ENCODE data around the gene OTOGL. TPM values are rescaled to one million over a fixed set of nuclear protein-coding genes. Genes with fewer than 3 reads are reported as not detected.
"Not testable (repeated sequence)": the region's sequence is repeated elsewhere in the genome, so short reads cannot be mapped to it uniquely, and the experiment has no call there.

The OTOGL gene
- total RNA-seq, 1 donor from 2014 or later, result 0.12 TPM

- H3K4me1 Mint-ChIP-seq, result no peaks in the 10 kb centered on the region
- H3K4me3 Mint-ChIP-seq, result no peak overlapping the region
- DNase-seq (ENCODE audit: low read depth, low spot score), result no peak
- no peaks in the 10 kb centered on the region for H3K27me3 Mint-ChIP-seq (ENCODE audit: low read depth)
- no peak overlapping the region for H3K27ac Mint-ChIP-seq (ENCODE audit: unreplicated experiment)
- H3K36me3 Mint-ChIP-seq (ENCODE audit: low read depth), result no peaks in the 10 kb centered on the region
- TF ChIP-seq CTCF (conservative IDR thresholded peaks at IDR 0.05), result no peak
- H3K9me3 Mint-ChIP-seq, result peaks cover 2% of the 10 kb centered on the region
Observed at GRCh38 chr12:80293759-80294158, 194.4 kb downstream of the OTOGL start.

- Mint-ChIP-seq H3K9me3 (no peaks in the 10 kb centered on the region), H3K27ac (ENCODE audit: unreplicated experiment) (no peak overlapping the region), H3K4me1 (no peaks in the 10 kb centered on the region), H3K4me3 (no peak overlapping the region), H3K36me3 (ENCODE audit: low read depth) (no peaks in the 10 kb centered on the region), H3K27me3 (ENCODE audit: low read depth) (no peaks in the 10 kb centered on the region)
- no peak for DNase-seq (ENCODE audit: low read depth, low spot score)
- no peak for TF ChIP-seq CTCF (conservative IDR thresholded peaks at IDR 0.05)
Observed at GRCh38 chr12:80299219-80299618, 199.9 kb downstream of the OTOGL start.

GRCh38 chr12:80299976-80300375 lies 200.6 kb downstream of the OTOGL start:
- DNase-seq (ENCODE audit: low read depth, low spot score), result no peak

GRCh38 chr12:80307436-80307835 lies 208.1 kb downstream of the OTOGL start:
- not testable (repeated sequence) for H3K27ac Mint-ChIP-seq (ENCODE audit: unreplicated experiment); H3K9me3 Mint-ChIP-seq; H3K27me3 Mint-ChIP-seq (ENCODE audit: low read depth); DNase-seq (ENCODE audit: low read depth, low spot score); H3K4me3 Mint-ChIP-seq; H3K4me1 Mint-ChIP-seq; H3K36me3 Mint-ChIP-seq (ENCODE audit: low read depth)

More at GRCh38 chr12:80299976-80300375, 200.6 kb downstream of the OTOGL start:
- Mint-ChIP-seq H3K4me1 (no peaks in the 10 kb centered on the region), H3K27me3 (ENCODE audit: low read depth) (no peaks in the 10 kb centered on the region), H3K4me3 (no peak overlapping the region), H3K36me3 (ENCODE audit: low read depth) (no peaks in the 10 kb centered on the region), H3K9me3 (no peaks in the 10 kb centered on the region), H3K27ac (ENCODE audit: unreplicated experiment) (no peak overlapping the region)
- no peak for TF ChIP-seq CTCF (conservative IDR thresholded peaks at IDR 0.05)

- Mint-ChIP-seq H3K9me3 (no peaks in the 10 kb centered on the region), H3K27ac (ENCODE audit: unreplicated experiment) (no peak overlapping the region), H3K4me3 (no peak overlapping the region), H3K27me3 (ENCODE audit: low read depth) (no peaks in the 10 kb centered on the region), H3K36me3 (ENCODE audit: low read depth) (no peaks in the 10 kb centered on the region), H3K4me1 (no peaks in the 10 kb centered on the region)
- no peak for TF ChIP-seq CTCF (conservative IDR thresholded peaks at IDR 0.05)
- DNase-seq (ENCODE audit: low read depth, low spot score), result no peak
Observed at GRCh38 chr12:80313209-80313608, 213.9 kb downstream of the OTOGL start.

GRCh38 chr12:80314741-80315140 lies 215.4 kb downstream of the OTOGL start:
- Mint-ChIP-seq H3K36me3 (ENCODE audit: low read depth) (no peaks in the 10 kb centered on the region), H3K27ac (ENCODE audit: unreplicated experiment) (no peak overlapping the region), H3K9me3 (no peaks in the 10 kb centered on the region), H3K27me3 (ENCODE audit: low read depth) (no peaks in the 10 kb centered on the region), H3K4me1 (no peaks in the 10 kb centered on the region), H3K4me3 (no peak overlapping the region)
- no peak for DNase-seq (ENCODE audit: low read depth, low spot score)
- TF ChIP-seq CTCF (conservative IDR thresholded peaks at IDR 0.05), result no peak
